SKM-1 (cell line): Measurements from ENCODE around the gene APEH.

ENCODE experiments used
- DNase-seq: peaks from one replicate; lab custom pipeline; 2025; ENCODE audit not compliant: unreplicated experiment; lab: John Stamatoyannopoulos, UW

The APEH gene

DNA sequence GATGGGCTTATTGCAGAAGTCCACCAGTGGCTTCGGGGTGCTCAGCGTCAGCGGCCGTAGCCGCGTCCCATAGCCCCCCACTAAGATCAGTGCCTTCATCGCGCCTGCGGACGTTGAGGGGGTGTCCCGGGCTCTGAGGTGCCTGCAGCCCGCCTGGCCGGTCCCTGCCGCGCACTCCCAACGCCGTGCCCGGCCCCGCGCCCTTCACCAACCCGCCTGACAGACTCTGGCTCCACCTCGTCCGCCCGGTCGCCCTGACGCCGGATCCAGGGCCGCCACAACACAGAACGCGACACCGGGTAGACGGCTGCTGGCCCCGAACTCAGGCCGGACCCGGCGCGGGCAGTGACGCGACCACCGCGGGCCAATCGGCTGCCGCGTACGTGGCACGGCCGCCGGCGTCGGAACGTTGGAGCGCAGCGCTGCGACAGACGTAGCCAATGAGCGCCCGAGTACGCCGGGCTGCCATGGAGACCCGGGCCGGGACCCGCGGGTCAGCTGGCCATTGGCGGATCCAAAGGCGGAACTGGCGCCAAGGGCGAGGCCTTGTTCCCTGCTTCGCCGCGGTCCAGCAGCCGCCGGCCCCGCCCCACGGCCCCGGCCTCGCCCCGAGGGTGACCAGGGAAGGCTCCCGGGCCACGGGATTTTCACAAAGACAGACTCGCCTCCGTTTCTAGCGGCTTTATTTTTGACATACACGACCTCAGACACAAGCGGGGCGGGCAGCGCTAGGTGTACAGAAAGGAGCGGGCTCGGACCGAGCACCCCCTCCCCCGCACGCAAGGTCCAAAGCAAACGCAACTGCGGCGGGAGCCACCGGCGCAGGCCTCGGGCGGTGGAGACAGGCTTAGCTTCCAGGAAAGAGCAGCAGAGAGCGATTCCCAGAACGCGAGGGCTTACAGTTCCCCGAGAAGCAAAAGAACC is 49.7 kb downstream of the APEH start, which contains the start of gene GMPPB:
Gene GMPPB (minus strand): TSS at position 324 of the 924 bp plus-strand sequence. CDS start 225 bp downstream, at position 99.
- peak; percentile 81 for DNase-seq

DNA sequence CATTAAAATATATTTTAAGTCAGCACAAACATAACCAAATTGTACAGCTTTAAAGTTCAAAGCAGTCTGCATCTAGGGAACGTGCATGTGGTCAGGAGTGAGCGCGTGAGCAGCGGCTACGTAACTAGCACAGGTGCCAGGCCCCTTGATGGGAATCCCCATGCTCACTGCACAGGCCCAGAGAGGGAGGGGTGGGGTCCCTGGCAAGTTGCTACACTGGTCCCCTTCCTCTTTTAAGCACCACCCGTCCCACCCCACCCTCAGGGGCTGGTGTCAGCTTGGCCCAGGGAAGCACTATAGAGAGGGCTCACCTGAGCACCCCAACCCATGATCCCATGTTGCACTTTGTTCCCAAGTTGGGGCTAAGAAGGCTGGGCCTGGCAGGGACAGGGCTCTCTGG is 50.4 kb downstream of the APEH start:
- no peak for DNase-seq

DNA sequence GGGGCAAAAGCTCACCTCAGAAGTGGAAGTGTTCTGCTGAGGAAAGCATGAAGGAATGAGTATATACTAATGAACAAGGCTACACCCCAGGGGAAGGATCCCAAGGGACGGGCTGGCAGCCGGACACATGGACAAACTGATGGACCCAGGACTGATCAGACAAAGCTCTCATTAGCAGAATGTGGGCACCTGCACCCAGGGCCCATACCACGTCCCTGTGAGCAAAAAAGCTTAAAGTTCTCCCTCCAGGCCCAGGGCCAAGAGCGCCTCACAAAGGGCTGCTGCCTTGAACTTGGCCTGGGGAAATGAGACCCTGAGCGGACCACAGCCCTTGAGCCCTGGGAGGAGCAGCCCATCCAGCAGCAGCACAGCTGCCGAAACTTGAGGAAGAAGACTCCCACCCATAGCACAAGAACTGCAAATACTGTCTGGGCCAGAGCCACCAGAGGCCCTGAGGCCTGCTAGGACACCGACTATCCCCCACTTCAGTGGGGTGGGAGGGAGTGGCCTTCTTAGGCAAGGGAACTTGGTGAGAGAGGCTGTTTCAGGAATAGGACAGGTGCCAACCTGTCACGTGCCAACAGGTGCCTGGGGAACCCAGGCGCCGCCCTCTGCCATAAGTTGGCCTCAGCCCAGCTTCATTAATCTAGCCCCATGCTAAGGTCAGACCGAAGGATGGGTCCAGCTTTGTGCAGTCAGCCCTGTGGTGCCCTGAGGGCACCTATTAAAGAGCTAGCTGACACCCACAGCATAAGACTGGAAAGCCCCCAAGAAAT is 51.9 kb downstream of the APEH start:
- no peak for DNase-seq

DNA sequence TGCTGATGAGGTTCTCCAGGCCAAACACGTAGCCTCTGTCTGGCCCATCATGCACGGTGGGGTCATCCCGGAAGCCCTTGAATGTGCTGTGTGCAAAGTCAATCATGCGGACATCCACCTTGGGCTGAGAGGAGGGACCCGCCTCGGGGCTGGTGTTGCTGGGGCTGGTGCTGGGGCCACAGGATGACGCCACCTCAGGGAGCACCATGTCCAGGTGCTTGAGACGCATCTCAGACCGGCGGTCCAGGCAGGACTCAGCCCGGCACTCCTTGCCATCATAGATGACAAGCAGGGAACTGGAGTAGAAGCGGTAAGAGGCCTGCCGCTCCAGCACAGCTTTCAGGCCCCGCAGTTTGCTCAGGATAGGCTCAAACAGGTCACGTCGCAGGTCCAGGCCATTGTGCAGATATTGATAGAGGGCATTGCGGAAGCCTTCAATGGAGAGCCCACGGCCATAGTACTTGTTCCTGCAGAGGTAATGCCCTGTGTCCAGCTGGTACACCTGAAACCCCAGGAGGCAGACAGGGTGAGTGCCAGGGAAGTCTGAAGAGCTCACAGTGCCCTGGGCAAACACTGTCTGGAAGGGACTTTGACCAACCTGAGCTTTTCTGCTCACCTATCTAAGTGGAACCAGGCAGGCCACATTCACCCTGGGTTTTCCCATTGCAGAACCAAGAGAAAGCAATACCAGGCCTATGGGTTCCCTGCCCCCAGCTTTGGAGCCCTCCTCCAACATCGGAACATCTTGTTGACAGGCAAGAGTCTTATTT is 53.2 kb downstream of the APEH start:
- no peak for DNase-seq

DNA sequence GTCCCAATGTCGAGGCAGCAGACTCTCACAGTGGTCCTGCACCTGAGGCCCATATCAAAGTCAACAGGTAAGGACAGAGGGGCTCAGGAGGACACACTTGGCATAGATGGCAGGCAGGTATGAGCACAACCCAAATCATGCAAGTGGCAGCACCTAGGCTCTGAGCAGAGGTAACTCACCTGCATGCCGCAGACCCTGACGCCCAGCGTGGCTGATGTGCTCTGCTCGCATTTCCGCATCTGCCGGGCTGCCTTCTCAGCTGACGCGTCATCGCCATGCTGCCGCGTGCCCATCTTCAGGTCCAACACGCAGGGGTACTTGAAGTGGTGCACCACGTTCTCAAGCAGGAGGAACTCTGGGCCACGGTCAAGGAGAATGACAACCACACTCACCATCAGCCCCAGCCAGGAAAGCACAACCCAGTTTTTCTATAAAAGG is 53.8 kb downstream of the APEH start:
- no peak for DNase-seq

DNA sequence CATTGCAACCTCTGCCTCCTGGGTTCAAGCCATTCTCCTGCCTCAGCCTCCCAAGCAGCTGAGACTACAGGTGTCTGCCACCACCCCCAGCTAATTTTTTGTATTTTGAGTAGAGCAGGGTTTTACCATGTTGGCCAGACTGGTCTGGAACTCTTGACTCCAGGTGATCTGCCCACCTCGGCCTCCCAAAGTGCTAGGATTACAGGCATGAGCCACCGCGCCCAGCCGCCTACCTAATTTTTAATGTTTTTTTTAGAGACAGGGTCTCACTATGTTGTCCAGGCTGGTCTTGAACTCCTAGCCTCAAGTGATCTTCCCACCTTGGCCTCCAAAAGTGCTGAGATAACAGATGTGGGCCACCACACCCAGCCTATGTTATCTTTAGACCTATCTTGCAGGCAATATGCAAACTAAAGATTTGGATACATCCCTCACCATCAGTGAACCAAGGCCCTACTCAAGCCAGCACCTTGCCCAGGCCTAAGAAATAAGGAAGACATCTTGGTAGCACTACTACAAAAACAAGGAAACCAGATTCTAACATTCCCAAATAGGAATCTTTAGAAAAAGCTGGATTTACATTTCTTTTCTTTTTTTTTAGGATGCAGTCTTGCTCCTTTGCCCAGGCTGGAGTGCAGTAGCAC is 55.9 kb downstream of the APEH start:
- DNase-seq: no peak

DNA sequence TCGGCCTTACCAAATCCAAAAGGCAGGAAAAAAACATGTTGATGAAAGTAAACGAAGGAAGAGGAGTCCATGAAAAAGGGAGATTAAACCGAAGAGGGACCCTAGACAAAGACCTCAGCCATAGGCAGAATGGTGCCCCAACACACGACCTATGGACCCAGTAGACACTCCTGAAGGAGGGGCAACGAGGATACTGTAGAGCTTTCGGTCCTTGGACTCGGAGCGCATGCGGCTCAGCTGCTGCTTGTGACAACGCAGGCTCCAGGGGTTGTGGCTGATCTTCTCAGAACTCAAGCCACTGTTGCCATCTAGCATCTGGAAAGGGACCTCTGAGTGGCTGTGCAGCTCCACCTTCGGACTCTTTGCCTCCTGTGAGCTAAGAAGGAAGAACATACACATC is 58.4 kb downstream of the APEH start:
- no peak for DNase-seq

DNA sequence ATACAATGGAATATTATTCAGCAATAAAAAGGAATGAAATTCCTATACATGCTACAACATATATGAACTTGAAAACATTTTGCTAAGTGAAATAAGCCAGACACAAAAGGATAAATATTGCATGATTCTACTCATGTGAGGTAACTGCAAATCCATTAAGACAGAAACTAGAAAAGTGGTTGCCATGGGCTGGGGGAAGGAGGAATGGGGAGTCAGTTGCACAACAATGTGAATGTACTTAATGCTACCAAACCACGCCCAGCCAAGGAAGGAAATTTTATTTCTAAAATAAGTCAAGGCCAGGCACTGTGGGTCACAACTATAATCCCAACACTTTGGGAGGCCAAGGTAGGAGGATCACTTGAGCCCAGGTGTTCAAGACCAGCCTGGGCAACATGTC is 59.4 kb downstream of the APEH start:
- DNase-seq: no peak
